ENCODE results near the gene PIEZO2. TPM values are rescaled to one million over a fixed set of nuclear protein-coding genes. Genes with fewer than 3 reads are reported as not detected.
A peak's percentile ranks its signal among the peaks of the same experiment; 100 is the strongest.

PIEZO2 gene
- total RNA-seq, 1 donor from 2014 or later: 134 TPM

- Mint-ChIP-seq H3K4me1 (ENCODE audit: unreplicated experiment) (peaks cover 43% of the 10 kb centered on the region), H3K9me3 (ENCODE audit: unreplicated experiment) (no peaks in the 10 kb centered on the region), H3K27ac (ENCODE audit: unreplicated experiment) (no peak overlapping the region), H3K4me3 (ENCODE audit: unreplicated experiment) (no peak overlapping the region), H3K36me3 (ENCODE audit: unreplicated experiment) (peaks cover 16% of the 10 kb centered on the region), H3K27me3 (ENCODE audit: unreplicated experiment) (no peaks in the 10 kb centered on the region)
- DNase-seq (ENCODE audit: extremely low spot score, unreplicated experiment): no peak
- no peak for TF ChIP-seq CTCF (IDR thresholded peaks at IDR 0.05)
Measured at GRCh38 chr18:11008505-11008904, 140.9 kb downstream of the PIEZO2 start.

GRCh38 chr18:11005528-11005927 lies 143.8 kb downstream of the PIEZO2 start:
- Mint-ChIP-seq H3K27me3 (ENCODE audit: unreplicated experiment) (no peaks in the 10 kb centered on the region), H3K9me3 (ENCODE audit: unreplicated experiment) (no peaks in the 10 kb centered on the region), H3K4me3 (ENCODE audit: unreplicated experiment) (no peak overlapping the region), H3K27ac (ENCODE audit: unreplicated experiment) (peak overlapping the region; percentile 90), H3K4me1 (ENCODE audit: unreplicated experiment) (peaks cover 63% of the 10 kb centered on the region), H3K36me3 (ENCODE audit: unreplicated experiment) (peaks cover 21% of the 10 kb centered on the region)
- no peak for TF ChIP-seq CTCF (IDR thresholded peaks at IDR 0.05)
- no peak for DNase-seq (ENCODE audit: extremely low spot score, unreplicated experiment)

- Mint-ChIP-seq H3K36me3 (ENCODE audit: unreplicated experiment) (peaks cover 22% of the 10 kb centered on the region), H3K4me1 (ENCODE audit: unreplicated experiment) (peaks cover 63% of the 10 kb centered on the region), H3K27ac (ENCODE audit: unreplicated experiment) (peak overlapping the region; percentile 90), H3K9me3 (ENCODE audit: unreplicated experiment) (no peaks in the 10 kb centered on the region), H3K4me3 (ENCODE audit: unreplicated experiment) (no peak overlapping the region), H3K27me3 (ENCODE audit: unreplicated experiment) (no peaks in the 10 kb centered on the region)
- no peak for TF ChIP-seq CTCF (IDR thresholded peaks at IDR 0.05)
- no peak for DNase-seq (ENCODE audit: extremely low spot score, unreplicated experiment)
Measured at GRCh38 chr18:11004951-11005350, 144.4 kb downstream of the PIEZO2 start.

- no peak for TF ChIP-seq CTCF (IDR thresholded peaks at IDR 0.05)
- no peak for DNase-seq (ENCODE audit: extremely low spot score, unreplicated experiment)
- peaks cover 63% of the 10 kb centered on the region for H3K4me1 Mint-ChIP-seq (ENCODE audit: unreplicated experiment)
Measured at GRCh38 chr18:11004294-11004693, 145.1 kb downstream of the PIEZO2 start.

GRCh38 chr18:11002796-11003195 lies 146.6 kb downstream of the PIEZO2 start:
- H3K27me3 Mint-ChIP-seq (ENCODE audit: unreplicated experiment): no peaks in the 10 kb centered on the region

More at GRCh38 chr18:11004294-11004693, 145.1 kb downstream of the PIEZO2 start:
- Mint-ChIP-seq H3K9me3 (ENCODE audit: unreplicated experiment) (no peaks in the 10 kb centered on the region), H3K36me3 (ENCODE audit: unreplicated experiment) (peaks cover 22% of the 10 kb centered on the region), H3K27me3 (ENCODE audit: unreplicated experiment) (no peaks in the 10 kb centered on the region), H3K4me3 (ENCODE audit: unreplicated experiment) (no peak overlapping the region), H3K27ac (ENCODE audit: unreplicated experiment) (peak overlapping the region; percentile 90)

More at GRCh38 chr18:11002796-11003195, 146.6 kb downstream of the PIEZO2 start:
- TF ChIP-seq CTCF (IDR thresholded peaks at IDR 0.05): no peak
- Mint-ChIP-seq H3K4me1 (ENCODE audit: unreplicated experiment) (peaks cover 57% of the 10 kb centered on the region), H3K27ac (ENCODE audit: unreplicated experiment) (peak overlapping the region; percentile 69), H3K9me3 (ENCODE audit: unreplicated experiment) (peaks cover 7% of the 10 kb centered on the region), H3K36me3 (ENCODE audit: unreplicated experiment) (peaks cover 23% of the 10 kb centered on the region), H3K4me3 (ENCODE audit: unreplicated experiment) (no peak overlapping the region)
- no peak for DNase-seq (ENCODE audit: extremely low spot score, unreplicated experiment)
